ENCODE results near the gene IFI35.
"Not testable (repeated sequence)": the region's sequence is repeated elsewhere in the genome, so short reads cannot be mapped to it uniquely, and the experiment has no call there.

IFI35 gene

DNA sequence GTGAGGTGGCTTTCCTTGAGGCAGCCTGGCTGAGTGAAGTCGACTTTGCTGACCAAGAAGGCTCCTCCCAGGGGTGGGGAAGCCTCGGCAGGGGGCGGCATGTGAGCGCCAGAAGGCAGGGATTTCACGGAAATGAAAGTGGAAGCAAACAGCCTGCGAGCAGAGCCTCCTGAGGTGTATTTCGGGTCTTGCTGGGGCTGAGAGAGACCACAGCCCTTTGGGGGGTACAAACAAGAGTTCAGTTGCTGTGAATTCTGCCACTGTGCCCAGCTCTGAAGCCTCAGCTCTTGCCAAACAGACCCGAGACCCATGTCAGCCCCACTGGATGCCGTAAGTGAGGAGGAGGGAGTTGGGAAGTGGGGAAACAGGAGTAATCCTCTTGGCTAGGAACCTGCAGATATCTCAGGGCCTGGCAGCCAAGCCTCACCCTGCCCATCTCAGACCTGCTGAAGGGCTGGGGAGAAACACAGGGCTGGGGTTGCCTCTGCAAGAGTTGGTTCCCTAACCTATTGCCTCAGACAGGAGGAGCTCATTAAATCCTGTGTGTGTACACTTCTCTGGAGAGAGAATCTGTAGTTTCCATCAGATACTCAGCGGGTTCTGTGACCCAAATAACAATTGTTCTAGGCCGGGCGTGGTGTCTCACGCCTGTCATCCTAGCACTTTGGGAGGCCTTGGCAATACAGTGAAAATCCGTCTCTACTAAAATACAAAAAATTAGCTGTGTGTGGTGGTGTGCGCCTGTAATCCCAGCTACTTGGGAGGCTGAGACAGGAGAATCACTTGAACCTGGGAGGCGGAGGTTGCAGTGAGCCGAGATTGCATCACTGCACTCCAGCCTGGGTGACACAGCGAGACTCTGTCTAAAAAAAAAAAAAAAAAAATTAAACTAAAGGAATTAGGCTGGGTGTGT lies at the start of gene IFI35:
IFI35 (plus strand) TSS at position 146 of the 913 bp plus-strand sequence; CDS start at position 310, 164 bp downstream.
- ChIA-PET POLR2A (ENCODE audit: low non-redundant PET) (no interaction called here), CTCF (no interaction called here)
- peak; percentile 71 for DNase-seq (ENCODE audit: low spot score)
- peak within 1 kb of the TSS; percentile 95 for H3K27ac ChIP-seq
- TF ChIP-seq CTCF (conservative IDR thresholded peaks at IDR 0.05; ENCODE audit: low read depth): peak; percentile 28; the same call in 1 of the 2 replicates

DNA sequence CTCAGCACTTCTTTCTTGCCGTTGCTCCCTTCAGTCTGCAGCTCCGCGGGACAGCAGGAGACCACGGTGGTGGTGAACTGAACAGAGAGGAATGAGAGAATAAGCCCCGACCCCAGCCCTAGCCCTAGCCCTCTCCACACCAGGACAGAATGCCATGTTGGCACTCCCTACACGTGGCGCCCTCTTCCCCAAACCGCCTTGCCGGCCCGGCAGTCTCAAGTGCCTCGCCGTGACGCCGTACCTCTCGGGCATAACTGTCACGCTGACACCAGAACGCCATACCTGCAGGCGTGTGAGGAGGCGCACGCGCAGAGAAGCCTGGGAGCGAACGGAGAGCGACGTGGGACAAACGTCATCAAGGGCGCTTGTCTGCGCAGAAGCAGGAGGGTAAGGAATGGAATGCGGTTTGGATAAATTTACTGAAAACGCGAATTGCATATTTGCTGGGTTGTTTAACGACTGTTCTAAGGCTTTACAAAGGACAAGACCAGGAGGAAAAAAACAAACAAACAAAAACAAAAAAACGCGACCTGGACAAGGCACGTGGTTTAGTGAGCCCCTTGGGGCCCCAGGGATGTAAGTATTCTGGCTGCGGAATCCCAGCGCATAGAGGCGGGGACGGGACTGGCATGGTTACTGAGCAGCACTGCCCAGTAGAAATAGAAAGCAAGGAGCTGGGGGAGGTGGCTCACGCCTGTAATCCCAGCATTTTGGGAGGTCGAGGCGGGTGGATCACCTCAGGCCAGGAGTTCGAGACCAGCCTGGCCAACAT lies 42.2 kb upstream of the IFI35 start, which contains the start of gene AARSD1:
AARSD1 (minus strand) TSS at position 294 of the 772 bp plus-strand sequence; CDS start at position 280, 14 bp downstream.
- peak within 1 kb of the TSS; percentile 82 for H3K27ac ChIP-seq
- CTCF ChIA-PET: no interaction called here
- DNase-seq (ENCODE audit: low spot score): peak; percentile 85
- POLR2A ChIA-PET (ENCODE audit: low non-redundant PET): interaction anchor here (0.6 kb wide), 1 partner anchor 40 kb away, joined by 3 read pairs; no protein-coding TSS in a partner anchor
- no peak for TF ChIP-seq CTCF (conservative IDR thresholded peaks at IDR 0.05; ENCODE audit: low read depth)

GRCh38 chr17:42967925-42968324 lies 38.7 kb upstream of the IFI35 start:
- DNase-seq (ENCODE audit: low spot score): no peak
- CTCF ChIA-PET: no interaction called here
- H3K27ac ChIP-seq: no peak overlapping the region
- POLR2A ChIA-PET (ENCODE audit: low non-redundant PET): no interaction called here
- no peak for TF ChIP-seq CTCF (conservative IDR thresholded peaks at IDR 0.05; ENCODE audit: low read depth)

GRCh38 chr17:42969001-42969581 lies 37.5 kb upstream of the IFI35 start:
- H3K27ac ChIP-seq: no peak overlapping the region
- TF ChIP-seq CTCF (conservative IDR thresholded peaks at IDR 0.05; ENCODE audit: low read depth): no peak
- no peak for DNase-seq (ENCODE audit: low spot score)
- POLR2A ChIA-PET (ENCODE audit: low non-redundant PET): no interaction called here
- CTCF ChIA-PET: no interaction called here

DNA sequence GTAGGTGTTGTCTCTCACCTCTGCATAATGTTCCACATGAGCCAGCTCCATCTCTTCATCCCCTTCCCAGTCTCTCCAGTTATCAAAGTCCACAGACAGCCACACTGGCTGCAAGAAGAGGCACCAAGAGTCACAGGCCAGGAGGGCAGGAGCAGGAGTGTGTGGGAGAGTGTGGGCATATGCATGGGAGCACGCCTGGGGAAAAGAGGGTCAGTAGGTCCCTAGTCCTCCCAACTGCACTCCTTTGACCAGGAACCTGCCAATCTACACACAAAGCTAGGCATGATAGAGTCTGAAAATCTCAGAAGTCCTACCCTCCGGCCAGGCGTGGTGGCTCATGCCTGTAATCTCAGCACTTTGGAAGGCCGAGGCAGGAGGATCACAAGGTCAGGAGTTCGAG lies 35.0 kb upstream of the IFI35 start:
- no peak for TF ChIP-seq CTCF (conservative IDR thresholded peaks at IDR 0.05; ENCODE audit: low read depth)
- ChIA-PET POLR2A (ENCODE audit: low non-redundant PET) (no interaction called here), CTCF (no interaction called here)
- no peak overlapping the region for H3K27ac ChIP-seq
- DNase-seq (ENCODE audit: low spot score): no peak

GRCh38 chr17:42973323-42973722 lies 33.3 kb upstream of the IFI35 start:
- H3K27ac ChIP-seq; DNase-seq (ENCODE audit: low spot score); POLR2A ChIA-PET (ENCODE audit: low non-redundant PET); CTCF ChIA-PET: not testable (repeated sequence)
